GM23338 (cell line): ENCODE results near the gene OR10W1. TPM values are rescaled to one million over a fixed set of nuclear protein-coding genes. Genes with fewer than 3 reads are reported as not detected.

Experiments
- ATAC-seq: fragments of 200-7000 bp; cut with Tn5 transposase; 3 replicates; pipeline ENCODE4 v1.9.1; 2020
- DNase-seq: peaks from one replicate; pipeline ENCODE4 v3.0.0-alpha.2; 2015; ENCODE audit warnings: low spot score
- H2AFZ ChIP-seq: fragments of 200-600 bp; sonication (generic); 2 replicates; pipeline ENCODE4 v1.8.0; 2016; ENCODE audit warnings: antibody characterized with exemption, mild to moderate bottlenecking, moderate library complexity
- H3F3A ChIP-seq: fragments of 200-600 bp; sonication (generic); replicated peaks from 2 replicates; pipeline ENCODE4 v1.8.0; 2017; ENCODE audit warnings: antibody characterized with exemption, mixed run types, low read depth
- H3K27ac ChIP-seq: fragments of 200-600 bp; sonication (generic); 2 replicates; pipeline ENCODE4 v1.6.1; 2016; ENCODE audit warnings: low read depth
- H3K27me3 ChIP-seq: fragments of 200-600 bp; sonication (generic); 2 replicates; pipeline ENCODE4 v1.8.0; 2016; ENCODE audit warnings: mild to moderate bottlenecking, mixed run types, moderate library complexity; ENCODE audit not compliant: insufficient read depth
- H3K36me3 ChIP-seq: fragments of 200-600 bp; sonication (generic); 2 replicates; pipeline ENCODE4 v1.8.0; 2016; ENCODE audit warnings: mild to moderate bottlenecking; ENCODE audit not compliant: insufficient read depth
- H3K4me1 ChIP-seq: fragments of 200-600 bp; sonication (generic); 2 replicates; pipeline ENCODE4 v1.8.0; 2016; ENCODE audit warnings: mild to moderate bottlenecking, moderate library complexity; ENCODE audit not compliant: insufficient read depth
- H3K4me2 ChIP-seq: fragments of 200-600 bp; sonication (generic); 2 replicates; pipeline ENCODE4 v1.7.1; 2017; ENCODE audit warnings: mixed run types
- H3K4me3 ChIP-seq: fragments of 200-600 bp; sonication (generic); 2 replicates; pipeline ENCODE4 v1.6.1; 2016; ENCODE audit warnings: mixed run types
- H3K79me2 ChIP-seq: fragments of 200-600 bp; sonication (generic); replicated peaks from 2 replicates; pipeline ENCODE4 v1.8.0; 2017; ENCODE audit warnings: mild to moderate bottlenecking; ENCODE audit not compliant: insufficient read depth
- H3K9me2 ChIP-seq: fragments of 200-600 bp; sonication (generic); 2 replicates; pipeline ENCODE4 v1.8.0; 2017; ENCODE audit not compliant: insufficient read depth
- H4K20me1 ChIP-seq: fragments of 200-600 bp; sonication (generic); replicated peaks from 2 replicates; pipeline ENCODE4 v1.8.0; 2017; ENCODE audit warnings: mild to moderate bottlenecking; ENCODE audit not compliant: insufficient read depth
- H3K27ac Mint-ChIP-seq: 2 replicates; pipeline ENCODE4 v1.8.0; 2020; ENCODE audit warnings: inconsistent platforms, mild to moderate bottlenecking, moderate library complexity, mixed read lengths
- H3K27me3 Mint-ChIP-seq: 3 replicates; pipeline ENCODE4 v1.8.0; 2022; ENCODE audit warnings: low read depth, mild to moderate bottlenecking, moderate library complexity, mixed read lengths, inconsistent platforms; ENCODE audit not compliant: insufficient read depth, poor library complexity
- H3K36me3 Mint-ChIP-seq: 3 replicates; pipeline ENCODE4 v1.8.0; 2021; ENCODE audit warnings: low read depth, mild to moderate bottlenecking, inconsistent platforms, moderate library complexity, mixed read lengths
- H3K4me1 Mint-ChIP-seq: 3 replicates; pipeline ENCODE4 v1.8.0; 2020; ENCODE audit warnings: mild to moderate bottlenecking, inconsistent platforms, mixed read lengths
- H3K4me3 Mint-ChIP-seq: 3 replicates; pipeline ENCODE4 v1.8.0; 2021; ENCODE audit warnings: moderate library complexity, mild to moderate bottlenecking, inconsistent platforms, mixed read lengths
- H3K9me3 Mint-ChIP-seq: 3 replicates; pipeline ENCODE4 v1.8.0; 2020; ENCODE audit warnings: moderate library complexity, mild to moderate bottlenecking, inconsistent platforms, mixed read lengths
- ETS1 ChIP-seq: IDR thresholded peaks from 2 replicates; pipeline ENCODE4 v1.6.1; 2016; ENCODE audit warnings: antibody characterized with exemption
- EZH2 ChIP-seq: fragments of 200-600 bp; sonication (generic); IDR thresholded peaks from one replicate; pipeline ENCODE4 v1.8.0; 2017; ENCODE audit warnings: antibody characterized with exemption, mild to moderate bottlenecking, low read depth; ENCODE audit not compliant: unreplicated experiment
- JUNB ChIP-seq: IDR thresholded peaks from one replicate; pipeline ENCODE4 v1.6.1; 2016; ENCODE audit warnings: antibody characterized with exemption; ENCODE audit not compliant: unreplicated experiment
- POLR2AphosphoS5 ChIP-seq: IDR thresholded peaks from 2 replicates; pipeline ENCODE4 v1.6.1; 2016; ENCODE audit warnings: antibody characterized with exemption, low read depth
- STAT1 ChIP-seq: IDR thresholded peaks from one replicate; pipeline ENCODE4 v1.6.1; 2016; ENCODE audit warnings: antibody characterized with exemption; ENCODE audit not compliant: unreplicated experiment
- ZNF462 ChIP-seq: fragments of 250-450 bp; sonication (Bioruptor Pico); IDR thresholded peaks from 2 replicates; pipeline ENCODE4 v1.5.0; 2020; ENCODE audit warnings: mild to moderate bottlenecking, moderate library complexity
- polyA plus RNA-seq: library from polyadenylated mRNA; unstranded; fragments of >200 nt; fragmentation: Nextera tagmentation; extraction: Ambion mirVana; gene quantifications from 2 replicates; pipeline ENCODE4 v1.2.1, GENCODE V29; 2016
- total RNA-seq: library from RNA; depleted of rRNA; stranded (reverse); fragments of >200 nt; shearing (Covaris generic); gene quantifications from 2 replicates; pipeline ENCODE4 v1.2.3, GENCODE V29; 2014

The OR10W1 gene
- total and polyA plus RNA-seq, 2 experiments from 2014 or later, result not detected

GRCh38 chr11:58243954-58244353, 24.1 kb downstream of the OR10W1 start (continued):
- no peak for TF ChIP-seq ZNF462 (CRISPR knock-in tag)
- no peak for TF ChIP-seq ETS1
- no peak for TF ChIP-seq POLR2AphosphoS5

- H3F3A ChIP-seq, result no peaks in the 10 kb centered on the region
- no peak overlapping the region for H3K4me2 ChIP-seq
- no peak overlapping the region for H3K27ac ChIP-seq
- DNase-seq (no peak), ATAC-seq (no peak)
- no peaks in the 10 kb centered on the region for H3K4me1 ChIP-seq
- Mint-ChIP-seq H3K27me3 (no peaks in the 10 kb centered on the region), H3K4me3 (no peak overlapping the region), H3K9me3 (no peaks in the 10 kb centered on the region; the same call in 2 of the 3 replicates), H3K36me3 (no peaks in the 10 kb centered on the region; the same call in 2 of the 3 replicates), H3K4me1 (no peaks in the 10 kb centered on the region), H3K27ac (no peak overlapping the region)
- no peaks in the 10 kb centered on the region for H3K79me2 ChIP-seq
- H4K20me1 ChIP-seq, result no peaks in the 10 kb centered on the region
- no peaks in the 10 kb centered on the region for H3K9me2 ChIP-seq
- H2AFZ ChIP-seq, result no peak overlapping the region
- no peaks in the 10 kb centered on the region for H3K27me3 ChIP-seq
- no peak overlapping the region for H3K4me3 ChIP-seq
- no peaks in the 10 kb centered on the region for H3K36me3 ChIP-seq
- TF ChIP-seq ZNF462 (CRISPR knock-in tag) (no peak), EZH2 (no peak), JUNB (no peak), ETS1 (no peak), STAT1 (no peak)
Observed at GRCh38 chr11:58227956-58228615, 40.0 kb downstream of the OR10W1 start.
